A673 (cell line): Measurements from ENCODE around the gene CISD2. TPM values are rescaled to one million over a fixed set of nuclear protein-coding genes. Genes with fewer than 3 reads are reported as not detected.

Experiments
- BruUV-seq: library from RNA; stranded (reverse); fragments of 400-500 nt; replicated peaks from 2 replicates; lab custom pipeline; 2021; lab: Mats Ljungman, UMichigan
- CTCF ChIA-PET: fragments of 300-600 bp; sonication (Branson Sonifier 250); formaldehyde crosslinking; loops from one replicate; lab custom pipeline; 2022; ENCODE audit warnings: antibody characterized with exemption; lab: Charles Lee
- POLR2A ChIA-PET: fragments of 300-600 bp; sonication (Branson Sonifier 250); formaldehyde crosslinking; loops from one replicate; lab custom pipeline; 2022; ENCODE audit warnings: antibody characterized with exemption; ENCODE audit not compliant: low non-redundant PET; lab: Charles Lee
- DNase-seq: peaks from one replicate; pipeline ENCODE4 v3.0.0-alpha.2; 2015; ENCODE audit warnings: low spot score
- H3K27ac ChIP-seq: fragments of 200-600 bp; sonication (generic); 2 replicates; pipeline ENCODE4 v1.5.1; 2016; ENCODE audit warnings: mixed run types, low read depth, mild to moderate bottlenecking, mixed read lengths, antibody characterized with exemption, low read length; ENCODE audit not compliant: poor library complexity, severe bottlenecking
- H3K27me3 ChIP-seq: fragments of 200-600 bp; sonication (generic); replicated peaks from 2 replicates; pipeline ENCODE4 v1.6.1; 2017; ENCODE audit warnings: mixed run types, low read depth, mild to moderate bottlenecking, mixed read lengths, antibody characterized with exemption, low read length; ENCODE audit not compliant: insufficient read depth, poor library complexity
- H3K36me3 ChIP-seq: fragments of 200-600 bp; sonication (generic); 2 replicates; pipeline ENCODE4 v1.6.1; 2016; ENCODE audit warnings: mixed run types, mild to moderate bottlenecking, mixed read lengths, antibody characterized with exemption, low read length; ENCODE audit not compliant: insufficient read depth, poor library complexity, severe bottlenecking
- H3K4me1 ChIP-seq: fragments of 200-600 bp; sonication (generic); 2 replicates; pipeline ENCODE4 v1.6.1; 2017; ENCODE audit warnings: mixed run types, mild to moderate bottlenecking, mixed read lengths, antibody characterized with exemption, low read length; ENCODE audit not compliant: insufficient read depth, poor library complexity, severe bottlenecking
- H3K4me3 ChIP-seq: fragments of 200-600 bp; sonication (generic); 2 replicates; pipeline ENCODE4 v1.5.1; 2016; ENCODE audit warnings: low read depth, mixed run types, mild to moderate bottlenecking, mixed read lengths, low read length; ENCODE audit not compliant: poor library complexity, severe bottlenecking
- H3K9me3 ChIP-seq: fragments of 200-600 bp; sonication (generic); 2 replicates; pipeline ENCODE4 v1.6.1; 2016; ENCODE audit warnings: mixed run types, low read depth, mild to moderate bottlenecking, mixed read lengths, antibody characterized with exemption, low read length; ENCODE audit not compliant: poor library complexity, severe bottlenecking
- CTCF ChIP-seq: fragments of 300-800, 200-600 bp; sonication (generic); conservative IDR thresholded peaks from 2 replicates; pipeline ENCODE4 v1.5.1; 2017; ENCODE audit warnings: low read depth, mild to moderate bottlenecking, antibody characterized with exemption, low read length, moderate library complexity, mixed read lengths
- EZH2 ChIP-seq: fragments of 200-600 bp; sonication (generic); IDR thresholded peaks from 2 replicates; pipeline ENCODE4 v1.6.1; 2017; ENCODE audit warnings: borderline replicate concordance, low read depth, mild to moderate bottlenecking, mixed read lengths, antibody characterized with exemption, low read length; ENCODE audit not compliant: poor library complexity, severe bottlenecking
- intact Hi-C: fragments of 100-400 bp; cut with micrococcal nuclease; formaldehyde crosslinking; loops from one replicate; pipeline ENCODE4 v1.10.0; 2022; ENCODE audit not compliant: unreplicated experiment
- total RNA-seq: library from RNA; stranded (reverse); gene quantifications from 2 replicates; pipeline ENCODE4 v1.2.3, GENCODE V29; 2021

CISD2 gene
- total RNA-seq, 1 experiment from 2014 or later, result 49.3 TPM

- no peak overlapping the region for H3K4me3 ChIP-seq
- H3K27me3 ChIP-seq, result no peaks in the 10 kb centered on the region
- no peaks in the 10 kb centered on the region for H3K4me1 ChIP-seq
- ChIA-PET CTCF (no interaction called here), POLR2A (no interaction called here)
- intact Hi-C loops, result no loop called here
- H3K9me3 ChIP-seq, result no peaks in the 10 kb centered on the region
- BruUV-seq, result no TSS peak
- H3K36me3 ChIP-seq, result no peaks in the 10 kb centered on the region
- no peak overlapping the region for H3K27ac ChIP-seq
- no peak for DNase-seq
- TF ChIP-seq EZH2 (no peak), CTCF (no peak)
Measured at GRCh38 chr4:102832105-102832504, 36.7 kb upstream of the CISD2 start.

DNA sequence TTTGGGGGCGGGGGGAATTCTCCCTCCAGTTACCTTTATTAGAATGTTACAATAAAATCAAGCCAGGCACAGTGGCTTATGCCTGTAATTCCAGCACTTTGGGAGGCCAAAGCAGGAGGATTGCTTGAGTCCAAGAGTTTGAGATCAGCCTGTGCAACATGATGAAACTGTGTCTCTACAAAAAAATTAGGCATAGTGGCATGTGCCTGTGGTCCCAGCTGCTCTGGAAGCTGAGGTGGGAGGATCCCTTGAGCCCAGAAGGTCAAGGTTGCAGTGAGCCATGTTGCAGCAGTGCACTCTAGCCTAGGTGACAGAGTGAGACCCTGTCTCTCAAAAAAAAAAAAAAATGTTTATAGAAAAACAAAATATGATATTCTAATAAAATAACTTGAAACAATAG lies 36.1 kb upstream of the CISD2 start:
- H3K4me3 ChIP-seq, result no peak overlapping the region
- DNase-seq, result no peak
- no TSS peak for BruUV-seq
- ChIA-PET CTCF (no interaction called here), POLR2A (no interaction called here)
- H3K27me3 ChIP-seq, result no peaks in the 10 kb centered on the region
- no peaks in the 10 kb centered on the region for H3K36me3 ChIP-seq
- no peak overlapping the region for H3K27ac ChIP-seq
- intact Hi-C loops, result no loop called here
- no peaks in the 10 kb centered on the region for H3K4me1 ChIP-seq
- no peaks in the 10 kb centered on the region for H3K9me3 ChIP-seq
- TF ChIP-seq CTCF (no peak), EZH2 (no peak)

DNA sequence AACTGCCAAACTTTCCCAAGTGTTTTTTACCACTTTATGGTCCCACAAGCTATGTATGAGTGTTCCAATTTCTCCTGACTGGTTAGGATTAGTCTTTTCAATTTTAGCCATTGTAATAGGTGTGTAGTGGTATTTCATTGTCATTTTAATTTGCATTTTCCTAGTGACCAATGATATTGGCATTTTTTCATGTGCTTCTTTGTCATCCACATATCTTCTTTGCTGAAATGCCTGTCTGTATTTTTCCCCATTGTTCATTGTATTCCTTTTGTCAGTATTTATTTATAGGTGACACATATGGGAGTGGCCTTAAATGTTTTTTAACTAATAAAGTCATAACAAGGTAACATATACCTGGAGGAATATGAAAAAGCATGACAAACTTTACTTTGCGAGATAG lies 32.2 kb upstream of the CISD2 start:
- Histone ChIP-seq H3K4me3 (no peak overlapping the region), H3K36me3 (no peaks in the 10 kb centered on the region), H3K27me3 (no peaks in the 10 kb centered on the region), H3K4me1 (no peaks in the 10 kb centered on the region), H3K27ac (no peak overlapping the region), H3K9me3 (no peaks in the 10 kb centered on the region)
- POLR2A ChIA-PET, result no interaction called here
- intact Hi-C loops, result no loop called here
- CTCF ChIA-PET, result no interaction called here
- no TSS peak for BruUV-seq
- TF ChIP-seq EZH2 (no peak), CTCF (no peak)
- no peak for DNase-seq
